ENCODE data around the gene TRIM74. TPM values are rescaled to one million over a fixed set of nuclear protein-coding genes. Genes with fewer than 3 reads are reported as not detected.
"Not testable (repeated sequence)": the region's sequence is repeated elsewhere in the genome, so short reads cannot be mapped to it uniquely, and the experiment has no call there.

Gene TRIM74
- total RNA-seq, 1 experiment from 2014 or later: not detected

DNA sequence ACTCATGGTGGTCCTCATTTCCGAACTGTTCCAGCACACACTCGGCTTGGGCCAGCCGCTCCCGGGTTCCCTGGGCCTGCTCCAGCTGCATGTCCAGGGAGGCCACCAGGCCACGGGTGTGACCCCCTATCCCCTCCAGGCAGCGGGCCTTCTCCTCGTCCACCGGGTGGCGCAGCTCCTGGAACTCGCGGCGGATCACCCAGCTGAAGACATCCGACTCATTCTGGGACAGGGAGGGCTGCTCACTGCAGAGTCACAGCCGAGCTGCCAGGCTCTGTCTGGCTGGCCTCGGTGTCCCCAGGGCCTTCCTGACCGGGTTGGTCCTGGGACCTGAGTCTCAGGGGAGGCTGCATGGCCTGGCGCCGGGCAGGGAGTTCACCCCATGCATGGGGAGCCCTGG lies 9.2 kb downstream of the TRIM74 start:
- DNase-seq (ENCODE audit: low read depth): not testable (repeated sequence)

DNA sequence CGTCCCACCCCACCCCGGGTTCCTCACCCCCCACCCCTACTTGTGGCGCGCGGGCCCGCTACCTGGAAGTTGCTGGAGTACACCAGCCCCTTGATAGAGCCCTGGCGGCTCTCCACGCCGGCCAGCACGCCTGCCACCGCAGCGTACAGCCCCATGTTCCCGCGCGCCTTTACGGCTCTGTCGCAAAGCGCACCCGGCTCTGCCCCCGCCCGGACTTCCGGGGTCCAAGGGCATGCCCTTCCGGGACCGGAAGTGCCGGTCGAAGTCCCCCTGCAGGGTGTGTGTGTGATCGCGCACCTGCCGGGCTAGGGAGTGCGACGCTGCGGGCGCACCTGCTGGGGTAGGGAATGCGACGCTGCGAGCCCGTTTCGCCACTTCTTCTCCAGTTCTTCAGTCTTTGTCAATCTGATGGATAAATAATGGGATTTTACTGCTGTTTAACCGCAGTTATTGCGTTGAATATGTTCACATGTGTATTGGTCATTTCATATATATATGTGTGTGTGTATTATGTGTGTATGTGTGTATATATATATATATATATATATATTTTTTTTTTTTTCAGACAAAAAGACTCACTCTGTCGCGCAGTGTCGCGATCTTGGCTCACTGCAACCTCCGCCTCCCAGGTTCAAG lies 14.6 kb downstream of the TRIM74 start:
- DNase-seq (ENCODE audit: low read depth): not testable (repeated sequence)

DNA sequence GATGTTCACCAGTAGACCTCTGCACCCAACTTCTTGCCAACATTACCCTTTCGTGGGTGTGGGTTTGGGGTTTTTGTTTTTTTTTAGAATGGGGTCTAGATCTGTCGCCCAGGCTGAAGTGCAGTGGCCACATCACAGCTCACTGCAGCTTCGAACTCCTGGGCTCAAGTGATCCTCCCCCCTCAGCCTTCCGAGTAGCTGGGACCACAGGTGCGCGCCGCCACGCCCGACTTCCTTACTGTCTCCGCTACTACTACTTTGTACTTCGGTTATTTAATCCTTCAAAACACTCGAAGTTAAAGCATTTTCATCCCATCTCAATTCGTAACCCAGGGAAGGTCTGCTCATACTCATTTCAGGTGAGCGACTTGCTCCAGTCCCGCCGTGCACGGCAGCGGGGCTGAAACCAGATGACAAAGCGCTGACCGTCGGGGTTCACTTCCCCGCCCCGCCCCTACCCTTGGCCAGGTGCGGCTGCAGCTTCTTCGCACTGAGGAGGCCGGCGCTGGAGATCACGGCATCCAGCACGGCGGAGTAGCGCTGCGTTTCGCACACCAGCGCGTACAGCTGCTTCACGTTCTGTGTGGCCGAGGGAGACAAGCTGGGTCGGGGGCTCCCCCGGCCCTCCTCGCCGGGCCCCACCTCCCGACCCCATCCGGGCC lies 15.2 kb downstream of the TRIM74 start:
- DNase-seq (ENCODE audit: low read depth): not testable (repeated sequence)

DNA sequence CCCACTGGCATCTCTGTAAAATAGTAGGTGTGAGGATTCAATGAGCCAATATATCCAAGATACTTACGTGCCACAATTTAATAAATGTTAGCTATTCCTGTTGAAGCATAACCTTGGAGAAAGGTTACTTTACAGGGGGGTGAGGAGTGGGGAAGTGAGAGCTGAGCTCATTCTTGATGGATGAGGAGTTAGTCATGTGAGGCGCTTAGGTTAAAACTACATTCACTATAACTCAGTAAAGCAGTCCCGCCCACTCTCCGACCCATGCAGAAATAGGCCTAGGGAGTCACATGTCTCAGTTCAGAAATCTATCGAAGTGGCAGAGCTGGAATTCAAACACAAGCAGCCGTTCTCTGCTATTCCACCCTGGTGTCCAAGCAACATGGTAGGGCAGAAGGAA lies 18.8 kb downstream of the TRIM74 start:
- not testable (repeated sequence) for DNase-seq (ENCODE audit: low read depth)

DNA sequence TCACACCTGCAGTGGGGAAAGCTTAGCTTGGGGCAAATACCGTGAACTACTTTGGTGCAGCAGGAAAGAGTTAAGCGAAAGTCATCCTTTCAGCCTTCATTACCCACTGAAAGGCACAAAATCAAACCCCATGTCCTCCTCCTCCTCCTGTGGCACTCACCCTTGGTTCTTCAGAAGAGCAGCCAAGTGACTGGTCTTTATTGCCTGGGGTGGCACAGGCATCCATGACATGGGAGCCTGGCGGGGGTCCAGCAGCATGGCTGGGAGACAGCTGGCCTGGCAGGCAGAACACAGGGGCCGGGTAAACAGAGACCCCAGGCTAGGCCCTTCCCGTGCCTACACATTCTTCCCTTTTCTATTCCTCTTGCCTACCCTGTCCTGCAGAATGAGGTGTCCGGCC lies 19.6 kb downstream of the TRIM74 start:
- DNase-seq (ENCODE audit: low read depth): peak; percentile 33

DNA sequence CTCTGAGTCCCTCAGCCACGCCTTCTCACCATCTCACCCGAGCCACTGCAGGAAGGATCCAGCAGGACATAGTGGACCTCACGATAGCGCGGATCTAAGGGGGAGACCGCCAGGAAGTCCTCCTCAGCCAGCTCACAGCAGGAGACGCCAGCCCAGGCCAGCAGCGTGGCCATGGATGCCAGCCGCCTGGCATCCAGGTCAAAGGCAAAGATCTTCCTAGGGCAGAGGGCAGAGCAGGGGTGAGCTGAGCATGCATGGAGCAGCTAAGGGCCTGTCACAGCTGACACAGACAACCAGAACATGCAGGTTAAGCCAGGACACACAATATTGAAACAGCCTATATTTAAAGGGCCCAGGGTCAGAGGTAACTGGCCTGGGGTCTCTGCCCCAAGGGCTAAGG lies 20.0 kb downstream of the TRIM74 start:
- DNase-seq (ENCODE audit: low read depth): not testable (repeated sequence)

DNA sequence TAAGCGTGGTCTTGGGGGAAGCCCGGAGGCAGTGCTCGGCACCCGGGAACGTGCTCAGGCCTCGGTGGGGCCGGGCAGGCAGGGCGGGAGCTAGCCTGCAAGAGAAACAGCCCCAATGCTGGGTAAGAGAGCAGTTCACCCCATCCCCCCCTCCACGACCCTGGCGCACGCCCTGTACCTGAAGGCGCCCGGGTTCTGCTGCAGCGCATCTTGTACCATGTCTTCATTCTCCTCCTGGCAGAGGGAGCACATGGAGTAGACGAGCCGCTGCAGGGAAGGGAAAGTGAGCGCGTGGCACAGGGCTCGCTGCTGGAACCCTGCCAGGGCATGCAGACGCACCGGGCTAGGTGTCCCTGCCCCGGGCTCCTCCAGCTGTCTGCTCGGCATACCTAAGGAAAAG lies 20.6 kb downstream of the TRIM74 start:
- DNase-seq (ENCODE audit: low read depth): not testable (repeated sequence)

DNA sequence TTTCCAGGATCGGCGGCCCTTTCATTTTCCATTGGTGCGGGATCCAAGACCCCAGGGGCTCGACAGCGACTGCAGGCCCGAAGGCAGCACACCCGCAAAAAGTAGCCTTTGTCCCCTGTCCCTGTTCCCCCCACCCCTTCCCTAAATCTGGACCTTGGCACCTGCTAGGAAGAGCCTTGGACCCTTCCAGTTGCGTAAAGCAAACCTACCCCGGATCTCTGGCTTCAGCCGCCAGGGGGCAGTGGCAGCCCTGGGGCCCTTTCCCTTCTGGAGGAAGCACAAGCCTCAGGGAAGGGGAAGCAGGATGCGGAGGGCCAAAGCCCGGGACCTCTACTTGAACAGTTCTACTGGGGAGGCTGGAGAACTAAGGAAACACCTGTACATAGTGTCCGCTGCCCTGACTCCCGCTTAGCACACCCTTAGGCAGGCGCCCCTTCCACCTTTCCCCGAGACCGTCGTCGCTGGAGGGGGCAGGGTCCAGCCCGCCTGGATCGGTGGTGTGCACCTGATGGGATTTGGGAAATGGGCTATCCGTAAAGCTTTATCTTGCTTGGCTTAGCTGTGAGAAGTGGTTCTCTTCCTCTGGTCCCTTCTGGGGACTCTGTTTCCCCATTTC lies 23.0 kb downstream of the TRIM74 start:
- DNase-seq (ENCODE audit: low read depth): not testable (repeated sequence)

DNA sequence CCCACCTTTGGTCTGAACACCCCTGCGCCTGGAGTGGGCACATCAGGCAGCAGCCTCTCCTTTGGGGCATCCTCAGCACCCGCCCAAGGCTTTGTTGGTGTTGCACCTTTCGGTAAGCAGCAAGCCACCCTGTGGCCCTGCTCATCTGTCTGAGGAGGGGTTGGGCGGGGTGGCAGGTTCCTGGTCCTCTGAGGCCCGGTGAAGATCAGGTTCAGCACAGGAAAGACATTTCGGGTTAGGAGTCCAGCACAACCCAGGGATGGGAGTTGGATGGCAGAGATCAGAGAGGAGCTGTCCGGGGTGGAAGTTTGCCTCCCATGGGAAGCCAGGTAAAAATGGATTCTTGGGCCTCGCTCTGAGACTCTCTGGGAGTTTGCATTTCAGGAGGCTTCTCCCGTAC lies 23.7 kb downstream of the TRIM74 start:
- DNase-seq (ENCODE audit: low read depth): not testable (repeated sequence)

DNA sequence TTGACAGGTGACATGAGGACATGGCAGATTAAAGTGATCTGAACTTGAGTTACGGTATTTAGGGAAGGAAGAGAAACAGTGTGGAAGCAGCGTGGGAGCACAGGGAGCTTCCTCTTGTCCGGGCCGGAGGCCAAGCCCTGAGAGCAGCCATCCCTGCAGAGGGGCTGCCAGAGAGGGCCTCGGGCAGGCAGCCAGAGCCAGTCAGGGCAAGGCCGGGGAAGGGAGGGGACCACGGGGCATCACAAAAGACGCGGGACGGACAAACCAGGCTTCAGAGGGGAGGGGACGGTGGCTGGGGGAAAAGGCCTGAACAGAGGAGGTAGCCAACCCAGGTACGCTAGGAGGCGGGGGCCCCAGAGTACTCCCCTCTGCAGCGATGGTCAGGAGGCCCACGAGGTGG lies 24.3 kb downstream of the TRIM74 start:
- not testable (repeated sequence) for DNase-seq (ENCODE audit: low read depth)

DNA sequence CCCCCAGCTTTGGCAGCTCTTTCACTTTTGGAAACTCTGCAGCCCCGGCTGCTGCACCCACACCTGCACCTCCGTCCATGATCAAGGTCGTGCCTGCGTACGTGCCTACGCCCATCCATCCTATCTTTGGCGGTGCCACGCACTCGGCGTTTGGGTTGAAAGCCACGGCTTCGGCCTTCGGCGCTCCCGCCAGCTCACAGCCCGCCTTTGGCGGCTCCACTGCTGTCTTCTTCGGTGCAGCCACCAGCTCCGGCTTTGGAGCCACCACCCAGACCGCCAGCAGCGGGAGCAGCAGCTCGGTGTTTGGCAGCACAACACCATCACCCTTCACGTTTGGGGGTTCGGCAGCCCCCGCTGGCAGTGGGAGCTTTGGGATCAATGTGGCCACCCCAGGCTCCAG lies 26.3 kb downstream of the TRIM74 start:
- DNase-seq (ENCODE audit: low read depth): not testable (repeated sequence)

DNA sequence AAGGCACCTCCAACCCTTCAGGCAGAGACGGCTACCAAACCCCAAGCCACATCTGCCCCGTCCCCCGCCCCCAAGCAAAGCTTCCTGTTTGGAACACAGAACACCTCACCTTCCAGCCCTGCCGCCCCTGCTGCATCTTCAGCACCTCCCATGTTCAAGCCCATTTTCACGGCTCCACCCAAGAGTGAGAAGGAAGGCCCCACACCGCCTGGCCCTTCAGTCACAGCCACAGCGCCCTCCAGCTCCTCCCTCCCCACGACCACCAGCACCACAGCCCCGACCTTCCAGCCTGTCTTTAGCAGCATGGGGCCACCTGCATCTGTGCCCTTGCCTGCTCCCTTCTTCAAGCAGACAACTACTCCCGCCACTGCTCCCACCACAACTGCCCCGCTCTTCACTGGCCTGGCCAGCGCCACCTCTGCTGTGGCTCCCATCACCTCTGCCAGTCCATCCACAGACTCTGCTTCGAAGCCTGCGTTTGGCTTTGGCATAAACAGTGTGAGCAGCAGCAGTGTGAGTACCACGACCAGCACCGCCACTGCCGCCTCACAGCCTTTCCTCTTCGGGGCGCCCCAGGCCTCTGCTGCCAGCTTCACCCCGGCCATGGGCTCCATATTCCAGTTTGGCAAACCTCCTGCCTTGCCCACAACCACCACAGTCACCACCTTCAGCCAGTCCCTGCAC lies 27.1 kb downstream of the TRIM74 start:
- not testable (repeated sequence) for DNase-seq (ENCODE audit: low read depth)

DNA sequence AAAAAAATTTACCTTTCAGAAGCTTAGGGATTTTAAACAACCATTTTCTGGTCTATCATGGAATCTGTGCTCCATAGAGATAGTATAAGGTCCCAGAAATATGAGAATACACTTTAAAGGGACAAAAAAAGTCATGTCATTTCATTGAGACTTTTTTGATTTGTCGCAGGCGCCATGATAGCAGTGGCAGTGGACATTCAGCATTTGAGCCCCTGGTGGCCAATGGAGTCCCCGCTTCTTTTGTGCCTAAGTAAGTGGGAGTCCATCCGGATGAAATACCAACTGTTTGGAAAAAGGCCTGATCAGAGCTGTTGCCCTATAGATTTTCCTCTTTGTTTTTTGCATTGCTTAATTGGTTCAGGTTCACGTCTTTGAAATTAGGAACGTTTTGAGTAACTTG lies 41.0 kb downstream of the TRIM74 start:
- DNase-seq (ENCODE audit: low read depth): not testable (repeated sequence)

DNA sequence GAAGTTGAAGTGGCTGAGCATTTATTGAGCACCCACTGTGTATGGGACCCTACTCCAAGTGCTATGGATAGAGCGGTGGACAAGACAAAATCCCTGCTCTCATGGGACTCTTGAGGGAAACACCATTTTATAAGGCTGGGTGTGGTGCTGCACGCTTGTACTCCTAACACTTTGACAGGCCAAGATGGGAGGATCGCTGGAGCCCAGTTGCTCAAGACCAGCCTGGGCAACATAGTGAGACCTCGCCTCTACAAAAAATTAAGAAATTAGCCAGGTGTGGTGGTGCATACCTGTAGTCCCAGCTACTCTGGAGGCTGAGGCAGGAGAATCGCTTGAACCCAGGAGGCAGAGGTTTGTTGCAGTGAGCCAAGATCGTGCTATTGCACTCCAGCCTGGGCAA lies 41.5 kb downstream of the TRIM74 start:
- DNase-seq (ENCODE audit: low read depth): not testable (repeated sequence)

DNA sequence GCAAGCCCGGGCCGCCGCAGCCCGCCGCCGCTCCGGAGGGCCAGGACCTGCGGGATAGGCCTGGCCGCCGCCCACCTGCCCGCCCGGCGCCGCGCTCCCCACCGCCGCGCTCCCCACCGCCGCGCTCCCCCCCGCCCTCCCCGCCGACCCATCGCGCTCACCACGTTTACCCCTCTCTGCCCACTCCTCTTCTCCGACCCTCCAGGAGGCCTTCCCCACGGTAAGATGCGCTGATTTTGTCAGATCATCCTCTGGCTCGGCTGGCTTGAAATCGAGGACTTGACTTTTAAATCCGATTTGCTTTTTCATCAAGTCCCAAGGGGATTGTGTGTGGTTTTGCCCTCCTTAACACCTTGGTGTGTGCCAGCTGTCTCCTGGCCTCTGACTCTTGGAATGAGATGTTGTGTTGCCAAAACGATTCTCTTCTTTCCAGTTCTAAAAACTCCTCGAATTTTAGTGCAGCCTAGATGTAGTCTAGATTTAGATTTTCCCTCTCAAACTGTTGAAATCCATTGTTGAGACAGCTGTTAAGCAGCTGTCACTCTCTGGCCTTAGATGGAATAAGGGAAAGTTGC lies 43.6 kb downstream of the TRIM74 start:
- peak; percentile 10 for DNase-seq (ENCODE audit: low read depth)

DNA sequence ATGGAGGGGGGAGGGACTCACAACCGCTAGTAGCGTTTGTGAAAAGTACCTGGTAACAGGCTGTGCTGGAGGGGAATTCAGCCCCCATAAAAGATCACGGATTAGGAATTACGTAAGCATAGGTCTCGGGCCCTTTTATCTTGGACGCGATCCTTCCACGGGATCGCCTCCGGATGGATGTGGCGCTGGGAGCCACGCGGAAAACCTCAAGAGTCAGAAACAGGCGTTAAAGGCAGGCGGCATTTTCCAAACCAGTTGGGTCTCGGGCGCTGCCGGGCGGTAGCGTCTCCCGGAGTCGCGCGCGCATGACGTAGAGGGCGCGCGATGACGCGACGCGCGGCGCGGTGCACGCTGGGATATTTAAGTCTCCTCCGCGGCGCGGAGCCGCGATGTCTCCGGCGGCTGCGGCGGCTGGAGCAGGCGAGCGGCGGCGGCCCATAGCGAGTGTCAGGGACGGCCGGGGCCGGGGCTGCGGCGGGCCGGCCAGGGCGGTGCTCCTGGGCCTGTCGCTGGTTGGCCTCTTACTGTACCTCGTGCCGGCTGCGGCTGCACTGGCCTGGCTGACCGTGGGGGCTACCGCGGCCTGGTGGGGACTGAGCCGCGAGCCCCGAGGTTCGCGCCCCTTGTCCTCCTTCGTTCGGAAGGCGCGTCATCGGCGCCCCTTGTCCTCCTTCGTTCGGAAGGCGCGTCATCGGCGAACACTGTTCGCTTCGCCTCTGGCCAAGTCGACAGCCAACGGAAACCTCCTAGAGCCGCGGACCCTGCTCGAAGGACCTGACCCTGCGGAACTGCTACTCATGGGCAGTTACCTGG lies 44.3 kb downstream of the TRIM74 start, which contains the start of gene POM121:
TSS of gene POM121 (plus strand) at position 363 of the 813 bp plus-strand sequence. CDS start at position 390, 27 bp downstream.
- peak; percentile 84 for DNase-seq (ENCODE audit: low read depth)

DNA sequence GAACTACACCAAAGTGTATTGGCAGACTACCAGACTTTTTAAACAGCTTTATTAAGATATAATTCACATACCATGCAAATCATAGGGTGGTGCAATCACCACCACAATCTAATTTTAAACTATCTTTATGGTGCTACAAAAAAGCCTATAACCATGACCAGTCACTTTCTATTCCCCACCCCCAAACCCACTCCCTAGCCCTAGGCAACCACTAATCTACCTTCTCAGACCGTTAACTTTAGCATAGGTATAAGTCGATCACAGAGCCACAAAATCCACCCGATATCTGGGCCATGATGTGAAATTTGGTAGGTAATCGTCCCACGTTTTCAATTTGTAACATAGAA lies 44.9 kb downstream of the TRIM74 start:
- DNase-seq (ENCODE audit: low read depth): no peak

DNA sequence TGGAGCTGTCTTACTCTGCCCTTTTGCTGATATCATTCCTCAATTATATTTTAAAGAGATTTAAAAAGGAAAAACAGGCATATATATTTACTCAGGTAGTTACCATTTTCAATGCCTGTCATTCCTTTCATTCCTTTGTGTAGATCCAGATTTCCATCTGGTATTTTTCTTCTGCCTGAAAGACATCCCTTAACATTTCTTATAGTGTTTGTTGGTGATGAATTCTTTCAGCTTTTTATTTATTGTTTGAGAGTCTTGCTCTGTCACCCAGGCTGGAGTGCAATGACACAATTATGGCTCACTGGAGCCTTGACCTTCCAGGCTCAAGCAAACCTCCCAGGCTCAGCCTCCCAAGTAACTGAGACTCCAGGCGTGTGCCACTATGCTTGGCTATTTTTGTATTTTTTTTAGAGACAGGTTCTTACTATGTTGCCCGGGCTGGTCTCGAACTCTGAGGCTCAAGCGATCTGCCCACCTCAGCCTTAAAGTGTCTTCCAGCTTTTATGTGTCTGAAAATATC lies 50.0 kb downstream of the TRIM74 start:
- DNase-seq (ENCODE audit: low read depth): no peak

DNA sequence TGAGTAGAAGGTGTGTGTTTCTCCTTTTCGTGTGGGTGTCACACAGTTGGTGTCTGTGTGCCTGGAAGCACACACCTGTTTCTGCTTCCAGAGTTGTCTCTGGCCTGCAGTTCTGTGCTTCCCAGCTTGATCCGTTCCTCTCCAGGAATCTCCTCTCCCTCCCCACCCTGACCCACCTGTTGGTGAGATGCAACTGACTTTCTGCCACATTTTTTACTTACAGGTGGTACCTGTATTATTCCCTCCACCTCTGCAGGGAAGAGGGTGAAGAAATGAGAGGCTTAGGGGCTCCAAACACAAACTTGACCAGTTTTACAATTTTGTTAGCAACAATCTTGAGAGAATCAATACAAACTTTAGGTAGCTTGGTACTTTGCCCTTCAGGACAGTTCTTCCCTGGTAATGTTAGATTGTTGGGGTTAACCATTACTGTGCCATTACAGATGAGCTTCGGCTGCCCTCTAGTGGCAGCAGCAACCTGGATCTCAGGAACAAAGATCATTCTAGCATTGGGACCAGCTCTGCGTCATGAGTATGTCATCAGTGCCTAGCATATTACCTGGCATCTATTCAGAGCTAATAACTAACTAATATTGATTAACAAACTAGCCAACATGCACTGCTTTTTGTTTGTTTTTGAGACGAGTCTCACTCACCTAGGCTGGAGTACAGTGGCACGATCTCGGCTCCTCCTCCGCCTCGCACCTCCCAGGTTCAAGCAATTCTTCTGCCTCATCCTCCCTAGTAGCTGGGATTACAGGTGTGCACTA lies 54.3 kb downstream of the TRIM74 start:
- peak; percentile 42 for DNase-seq (ENCODE audit: low read depth)

DNA sequence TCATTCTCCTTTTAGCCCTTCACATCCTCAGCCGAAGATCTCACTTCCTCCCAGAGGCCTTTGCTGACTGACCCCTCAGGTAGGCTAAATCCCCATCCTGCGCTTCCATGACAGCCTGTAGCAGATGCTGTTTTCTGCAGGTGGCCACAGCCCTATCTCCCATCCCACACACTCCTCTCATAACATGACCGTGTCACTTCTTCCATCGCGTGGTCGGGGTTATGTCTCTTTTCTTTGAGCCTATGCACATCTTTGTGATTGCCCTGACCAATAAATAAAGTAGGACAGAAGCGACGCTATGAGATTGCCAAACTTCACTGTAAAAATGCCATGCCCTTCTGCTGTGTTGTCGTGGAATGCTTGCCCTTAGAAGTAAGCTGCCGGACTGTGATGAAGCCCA lies 55.5 kb downstream of the TRIM74 start:
- DNase-seq (ENCODE audit: low read depth): not testable (repeated sequence)
